Activated CD8-positive, alpha-beta memory T cell treated with anti-CD3 and anti-CD28 coated beads for 36 hours (primary cell): ENCODE results near the gene KRT3. TPM values are rescaled to one million over a fixed set of nuclear protein-coding genes. Genes with fewer than 3 reads are reported as not detected.
"Not testable (repeated sequence)": the region's sequence is repeated elsewhere in the genome, so short reads cannot be mapped to it uniquely, and the experiment has no call there.

ENCODE experiments used
- CTCF ChIA-PET: fragments of 350-600 bp; sonication (Branson Sonifier 250); formaldehyde crosslinking; loops from one replicate; lab custom pipeline; 2021; ENCODE audit warnings: antibody characterized with exemption; lab: Charles Lee
- POLR2A ChIA-PET: fragments of 350-600 bp; sonication (Branson Sonifier 250); formaldehyde crosslinking; loops from one replicate; lab custom pipeline; 2021; ENCODE audit warnings: antibody characterized with exemption; lab: Charles Lee
- total RNA-seq, 2 experiments: library from RNA; stranded (reverse); gene quantifications; one replicate each; pipeline ENCODE4 v1.2.3, GENCODE V29; 2021

KRT3 gene
- total RNA-seq, 2 experiments from 2014 or later, result not detected

DNA sequence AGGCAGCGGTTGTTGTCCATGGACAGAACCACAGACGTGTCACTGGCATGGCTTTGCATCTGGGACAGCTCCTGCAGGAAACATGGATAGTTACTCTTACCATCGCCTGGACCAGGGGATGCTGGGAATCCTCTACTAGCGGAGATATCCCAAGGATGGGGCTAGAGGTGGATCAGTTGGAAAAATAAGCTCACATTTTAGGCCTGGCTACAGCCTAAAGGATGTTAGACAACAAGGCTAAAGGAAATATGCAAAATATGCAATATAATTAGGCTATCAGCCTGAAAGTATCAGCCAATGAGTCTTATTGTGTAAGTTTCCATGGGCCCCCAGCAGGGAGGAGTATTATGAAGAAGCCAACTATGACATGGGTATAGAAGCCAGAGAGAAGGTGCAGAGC, 23.7 kb downstream of the KRT3 start:
- CTCF ChIA-PET, result no interaction called here
- POLR2A ChIA-PET, result no interaction called here

DNA sequence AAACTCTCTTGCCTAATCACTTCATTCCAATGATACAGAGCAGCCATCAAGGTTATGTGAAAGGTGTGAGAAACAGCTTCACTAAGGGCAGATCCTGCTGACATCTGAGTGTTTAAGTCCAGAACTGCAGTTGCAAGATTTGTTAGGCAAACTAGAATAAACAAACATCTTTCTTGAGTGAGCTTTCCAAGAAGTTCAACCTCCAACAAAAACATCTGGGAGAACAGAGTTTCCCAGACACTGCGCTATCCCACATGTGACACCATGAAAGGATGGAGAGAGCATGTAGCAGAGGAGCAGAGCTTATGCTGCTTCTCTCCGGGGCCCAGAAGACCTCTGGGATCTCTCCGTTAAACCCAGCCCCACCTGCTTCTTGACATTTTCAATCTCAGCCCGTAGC, 24.4 kb downstream of the KRT3 start:
- POLR2A ChIA-PET, result no interaction called here
- CTCF ChIA-PET, result no interaction called here

DNA sequence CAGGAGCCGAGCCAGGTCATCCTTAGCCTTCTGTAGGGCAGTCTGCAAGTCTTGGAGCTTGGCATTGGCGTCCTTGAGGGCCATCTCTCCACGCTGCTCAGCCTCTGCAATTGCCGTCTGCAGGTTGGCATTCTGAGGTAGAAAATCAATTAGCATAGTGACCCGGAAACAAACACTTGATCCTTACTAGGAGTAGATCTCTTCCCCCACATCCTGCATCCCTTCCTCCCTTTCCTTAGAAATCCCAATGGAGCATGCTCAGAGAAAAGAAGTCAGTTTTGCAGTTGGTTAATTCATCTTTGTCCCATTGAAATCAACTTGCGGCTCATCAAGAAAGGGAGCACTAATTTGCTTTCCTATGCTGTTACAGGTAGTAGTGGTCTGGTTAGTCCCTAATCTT, 24.8 kb downstream of the KRT3 start:
- POLR2A ChIA-PET, result no interaction called here
- CTCF ChIA-PET, result no interaction called here

DNA sequence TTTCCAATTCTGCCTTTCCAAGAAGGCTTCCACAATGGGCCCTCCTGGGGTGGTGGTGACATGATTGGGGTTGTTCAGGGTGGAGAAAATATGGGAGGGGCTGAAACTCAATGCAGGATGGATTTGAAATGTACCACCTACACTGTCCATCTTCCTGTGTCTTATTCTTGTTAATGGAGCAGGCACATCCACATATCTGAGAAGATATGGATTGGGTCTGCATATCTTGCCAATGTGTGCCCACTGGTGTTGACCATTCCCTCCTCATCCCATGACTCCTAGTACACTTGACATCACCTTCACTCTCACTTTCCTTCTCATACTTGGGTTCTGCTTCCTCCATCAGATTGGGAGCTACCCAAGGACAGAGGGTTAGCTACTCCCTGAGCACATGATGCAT, 26.0 kb downstream of the KRT3 start:
- ChIA-PET POLR2A (no interaction called here), CTCF (no interaction called here)

DNA sequence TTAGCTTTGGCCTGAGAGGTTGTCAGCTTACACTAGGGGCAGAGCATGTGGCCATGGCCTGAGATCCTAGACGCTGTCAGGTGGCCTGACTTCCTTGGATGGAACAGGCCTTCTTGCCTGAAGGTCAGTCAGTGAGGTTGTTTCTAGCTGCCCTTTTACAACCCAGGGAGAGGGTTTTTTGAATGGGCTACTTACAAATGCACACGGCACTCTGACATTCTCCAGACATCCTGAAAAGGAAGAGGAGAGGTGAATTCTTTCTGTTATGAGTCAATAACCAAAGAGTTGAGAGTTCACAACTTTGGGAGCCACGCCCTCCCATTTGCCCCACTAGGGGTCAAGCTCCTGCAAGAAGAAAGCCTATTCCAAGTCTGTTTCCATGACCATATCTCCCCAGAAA, 26.6 kb downstream of the KRT3 start:
- CTCF ChIA-PET, result no interaction called here
- POLR2A ChIA-PET, result no interaction called here

DNA sequence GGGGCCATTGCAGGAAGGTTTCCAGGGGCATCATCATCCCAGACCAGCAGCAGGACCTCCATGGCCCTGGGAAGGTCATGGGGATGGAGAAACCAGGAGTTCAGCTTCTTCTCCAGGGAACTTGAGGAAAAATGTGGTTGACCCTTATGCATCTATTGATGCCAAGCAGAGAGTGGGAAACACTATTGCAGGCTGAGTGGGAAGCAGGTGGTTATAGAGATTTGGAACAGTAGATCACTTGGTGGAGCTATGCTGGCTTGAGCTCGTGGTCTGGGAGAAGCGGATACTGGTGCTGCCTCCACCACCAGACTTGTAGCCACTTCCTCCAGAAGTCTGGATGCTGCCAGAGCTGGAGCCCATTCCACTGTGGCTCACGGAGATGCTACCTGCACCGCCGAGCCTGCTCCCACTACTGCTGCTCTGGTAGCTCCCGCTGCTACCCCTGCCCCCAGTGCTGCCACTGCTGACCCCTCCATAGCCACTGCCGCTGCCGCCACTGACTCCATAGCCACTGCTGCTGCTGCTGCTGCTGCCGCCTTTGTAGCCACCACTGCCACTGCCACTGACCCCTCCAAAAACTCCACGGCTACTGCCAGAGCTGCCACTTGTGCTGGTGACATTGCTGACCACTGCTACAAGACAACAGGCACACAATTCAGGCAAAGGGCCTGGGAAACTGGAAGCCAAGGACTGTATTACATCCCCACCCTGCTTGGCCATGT, 27.3 kb downstream of the KRT3 start:
- ChIA-PET POLR2A (no interaction called here), CTCF (no interaction called here)

DNA sequence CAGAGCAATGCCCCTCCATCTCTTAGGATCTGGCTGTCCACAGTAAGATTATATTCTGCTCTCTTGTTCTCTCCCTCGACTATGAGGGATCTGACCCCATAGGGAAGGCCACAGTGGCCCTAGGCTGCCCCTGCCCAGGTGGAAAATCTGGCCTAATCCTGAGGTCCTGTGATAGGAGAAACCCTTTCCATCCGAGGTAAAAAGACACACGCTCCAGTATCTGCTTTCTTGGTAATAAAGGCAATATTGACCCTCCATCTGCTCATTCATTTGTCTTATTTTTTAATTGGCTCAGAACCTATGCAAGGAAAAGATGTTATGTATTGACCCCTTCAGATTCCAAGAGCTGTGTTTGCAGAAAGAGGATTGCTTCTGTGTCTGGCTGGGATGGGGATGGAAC, 28.5 kb downstream of the KRT3 start:
- POLR2A ChIA-PET, result no interaction called here
- CTCF ChIA-PET, result no interaction called here

DNA sequence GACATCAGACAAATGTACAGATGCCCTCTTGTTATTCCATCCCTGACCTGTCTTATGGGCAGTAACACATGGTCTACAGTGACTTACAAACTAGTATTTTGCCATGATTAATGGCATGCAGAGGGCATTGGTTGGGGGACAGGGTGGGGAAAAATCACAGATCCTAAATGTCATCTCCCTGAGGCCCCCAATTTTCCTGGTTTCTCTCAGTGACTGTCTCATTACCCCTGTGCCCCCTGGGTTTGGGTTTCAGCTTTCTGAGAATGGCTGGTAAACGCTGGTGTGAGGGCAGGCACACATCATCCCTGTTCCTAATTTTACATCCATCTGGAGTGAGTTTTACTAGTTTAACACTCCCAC, 28.9 kb downstream of the KRT3 start:
- CTCF ChIA-PET, result no interaction called here

DNA sequence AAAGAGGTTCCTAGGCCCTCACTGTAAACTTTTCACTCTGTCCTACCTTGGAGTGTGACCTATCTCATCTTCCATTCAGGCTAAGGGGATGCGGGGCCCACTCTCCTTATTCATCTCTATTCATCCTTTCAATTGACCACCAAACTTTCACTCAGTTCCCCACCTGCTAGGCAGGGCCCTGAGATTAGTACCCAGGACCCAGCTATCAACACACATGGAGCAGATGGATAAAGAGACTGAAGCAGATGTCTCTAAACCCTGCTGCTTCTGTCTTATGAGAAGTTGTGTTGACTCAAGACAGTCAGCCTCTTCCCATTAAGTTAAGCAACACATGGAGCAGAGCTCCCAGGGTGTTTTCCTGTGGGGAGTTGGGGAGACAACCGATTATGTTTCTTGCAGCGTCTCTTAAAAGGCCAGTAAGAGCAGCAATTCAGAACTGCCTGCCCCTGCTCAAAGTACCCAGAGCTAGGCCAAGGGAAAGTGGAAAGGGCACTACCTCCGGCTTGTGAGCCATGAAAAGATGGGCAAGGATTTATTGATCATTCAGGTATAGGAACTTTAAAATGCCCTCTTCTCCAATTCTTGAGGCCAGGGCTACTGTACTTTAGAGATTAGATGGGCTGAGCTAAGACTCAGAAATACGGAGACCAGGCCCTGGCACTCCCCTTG, 29.4 kb downstream of the KRT3 start:
- POLR2A ChIA-PET, result no interaction called here
- CTCF ChIA-PET, result no interaction called here

More for the DNA sequence above, 28.9 kb downstream of the KRT3 start:
- POLR2A ChIA-PET, result no interaction called here

DNA sequence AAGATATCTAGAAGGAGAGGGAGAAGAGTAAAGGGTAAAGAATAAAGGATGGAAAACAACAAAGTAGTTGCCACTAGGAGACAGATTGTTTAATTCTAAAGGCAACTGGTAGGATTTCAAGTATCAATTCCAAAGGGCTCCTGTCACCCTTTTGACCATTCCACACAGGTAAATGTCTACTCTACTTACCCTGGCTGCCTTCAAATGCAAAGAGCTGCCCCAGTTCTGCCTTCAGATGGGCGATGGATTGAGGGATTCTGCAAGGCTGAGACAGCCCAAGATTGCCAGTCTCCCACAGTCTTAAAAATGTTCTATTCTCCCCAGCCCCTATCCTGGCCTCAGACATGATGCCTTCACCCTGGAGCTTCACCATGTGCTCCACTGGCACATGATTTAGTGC, 30.2 kb downstream of the KRT3 start:
- POLR2A ChIA-PET, result no interaction called here
- CTCF ChIA-PET, result no interaction called here

DNA sequence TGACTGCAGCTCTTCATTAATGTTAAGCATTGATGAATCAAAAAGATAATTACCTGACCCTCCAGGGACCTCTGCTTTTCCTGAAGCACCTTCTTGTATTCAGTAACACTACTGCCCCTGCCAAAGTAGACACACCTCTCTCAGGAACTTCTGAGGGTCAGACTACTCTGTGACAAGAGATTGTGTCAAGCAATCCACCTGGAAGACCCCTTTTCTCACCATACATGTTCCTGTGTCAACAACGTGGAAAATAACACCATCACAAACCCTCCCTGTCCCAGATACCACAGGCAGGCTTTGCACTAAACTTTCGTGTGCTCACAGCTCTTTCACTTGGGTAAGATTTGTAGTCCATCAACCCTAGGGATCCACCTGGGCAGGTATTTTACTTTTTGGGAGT, 31.9 kb downstream of the KRT3 start:
- ChIA-PET CTCF (no interaction called here), POLR2A (no interaction called here)

DNA sequence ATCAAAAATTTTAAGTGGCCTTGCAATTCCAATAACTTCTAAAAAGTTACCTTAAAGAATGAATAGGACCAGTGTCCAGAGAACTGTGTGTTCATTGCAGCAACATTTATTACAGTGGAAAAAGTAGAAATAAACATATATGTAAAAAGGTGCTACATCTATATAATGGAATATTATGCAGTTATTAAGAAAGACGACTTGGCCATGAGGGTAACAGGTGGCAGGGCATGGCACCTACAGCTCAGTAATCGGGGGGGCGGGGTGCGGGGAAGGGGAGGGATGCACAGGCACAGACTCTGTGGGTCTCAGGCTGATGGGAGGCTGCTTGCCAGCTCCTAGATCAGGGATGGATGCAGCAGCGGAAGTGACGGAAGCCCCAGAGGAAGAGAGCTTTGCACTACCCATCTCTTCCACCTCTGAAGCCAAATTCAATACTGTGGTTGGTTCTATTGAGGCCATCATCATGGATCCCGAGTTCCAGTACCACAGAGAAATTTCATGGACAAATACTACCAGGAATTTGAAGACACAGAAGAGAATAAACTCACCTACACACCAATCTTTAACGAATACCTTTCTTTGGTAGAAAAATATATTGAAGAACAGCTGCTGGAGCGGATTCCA, 32.8 kb downstream of the KRT3 start:
- POLR2A ChIA-PET, result no interaction called here

DNA sequence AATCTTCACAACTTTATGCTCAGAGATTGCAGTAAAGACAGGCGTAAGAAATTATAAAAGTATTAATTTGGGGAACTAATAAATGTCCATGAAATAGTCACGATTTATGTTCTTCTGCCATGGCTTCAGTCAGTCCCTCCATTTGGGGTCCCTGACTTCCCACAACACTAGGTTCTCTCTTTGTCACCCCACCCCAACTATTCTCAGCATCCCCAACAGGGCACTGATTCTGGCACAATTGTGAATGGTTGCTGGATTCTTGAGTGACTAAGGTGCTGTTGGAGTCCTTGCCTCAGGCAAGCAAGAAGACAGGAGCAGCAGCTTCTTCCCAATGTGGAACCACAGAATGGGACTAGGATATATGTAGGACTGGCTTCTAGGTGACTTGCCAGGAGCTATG, 34.1 kb downstream of the KRT3 start:
- POLR2A ChIA-PET, result no interaction called here
- CTCF ChIA-PET, result no interaction called here

More for the DNA sequence above, 32.8 kb downstream of the KRT3 start:
- CTCF ChIA-PET, result no interaction called here

DNA sequence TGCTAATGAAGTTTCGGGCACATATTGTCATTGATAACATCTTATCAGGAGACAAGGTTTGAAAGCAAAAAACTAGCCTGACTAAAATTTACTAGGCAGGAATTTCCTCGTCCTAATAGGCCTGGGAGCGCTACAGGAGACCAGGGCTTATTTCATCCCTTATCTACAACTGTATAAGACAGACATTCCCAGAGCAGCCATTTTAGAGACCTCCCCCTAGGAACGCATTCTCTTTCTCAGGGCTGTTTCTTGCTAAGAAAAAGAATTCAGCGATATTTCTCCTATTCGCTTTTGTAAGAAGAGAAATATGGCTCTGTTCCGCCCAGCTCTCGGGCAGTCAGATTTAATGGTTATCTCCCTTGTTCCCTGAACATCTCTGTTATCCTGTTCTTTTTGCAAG, 34.7 kb downstream of the KRT3 start:
- CTCF ChIA-PET, POLR2A ChIA-PET: not testable (repeated sequence)

DNA sequence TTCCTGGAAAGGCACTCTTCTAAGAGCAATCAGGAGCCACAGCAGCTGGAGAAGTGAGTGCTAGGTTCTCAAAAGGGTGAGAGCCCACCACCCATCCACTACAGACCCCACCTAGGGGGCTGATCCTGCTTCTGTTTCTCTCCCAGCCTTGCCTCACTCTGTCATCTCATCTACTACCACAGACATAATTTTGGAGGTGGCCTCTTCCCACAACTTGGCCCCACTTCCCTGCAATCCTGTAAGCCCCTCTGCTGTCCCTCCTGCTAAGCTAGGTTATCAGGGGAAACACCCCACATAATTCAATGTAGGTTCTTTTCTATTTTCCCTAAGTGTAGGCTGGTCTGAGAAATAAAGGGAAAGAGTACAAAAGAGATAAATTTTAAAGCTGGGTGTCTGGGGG, 35.3 kb downstream of the KRT3 start:
- CTCF ChIA-PET, result no interaction called here
- POLR2A ChIA-PET, result no interaction called here

DNA sequence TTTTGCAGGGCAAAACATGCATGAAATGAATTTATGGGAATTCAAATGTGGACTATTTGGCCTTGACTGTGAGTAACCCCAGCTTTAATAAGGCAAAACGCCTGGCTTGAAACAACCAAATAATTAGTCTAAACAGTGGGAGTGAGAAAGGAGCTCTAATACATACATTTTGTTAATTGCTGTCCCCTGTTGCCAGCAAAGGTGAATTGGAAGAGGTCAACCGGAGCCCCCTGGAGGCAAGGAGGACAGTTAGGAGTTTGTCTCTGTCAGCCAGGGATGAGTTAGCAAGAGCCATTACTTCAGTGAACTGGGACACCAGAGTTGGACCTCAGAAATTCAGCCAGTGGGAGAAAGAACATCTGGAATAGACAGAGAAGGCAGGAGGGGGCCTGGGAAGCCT, 36.2 kb downstream of the KRT3 start:
- ChIA-PET POLR2A (no interaction called here), CTCF (no interaction called here)

DNA sequence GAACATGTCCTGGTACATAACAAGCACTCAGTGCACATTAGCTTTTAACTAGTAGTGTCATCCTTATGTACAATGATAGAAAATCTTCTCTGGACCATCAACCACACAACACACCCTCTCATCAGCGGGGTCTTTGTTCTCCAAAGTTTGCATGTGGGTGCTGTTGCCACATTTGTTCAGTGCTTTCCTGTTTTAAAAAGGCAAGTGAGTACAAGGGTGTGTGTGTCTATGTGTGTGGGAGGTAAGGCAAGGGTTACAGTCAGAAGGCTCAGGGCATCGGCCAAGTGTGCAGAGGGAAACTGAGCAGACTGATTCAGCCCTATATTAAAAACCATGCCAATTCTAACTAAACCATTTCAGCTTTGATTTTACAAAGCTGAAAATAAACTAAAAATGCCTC, 36.7 kb downstream of the KRT3 start:
- POLR2A ChIA-PET, result no interaction called here
- CTCF ChIA-PET, result no interaction called here

DNA sequence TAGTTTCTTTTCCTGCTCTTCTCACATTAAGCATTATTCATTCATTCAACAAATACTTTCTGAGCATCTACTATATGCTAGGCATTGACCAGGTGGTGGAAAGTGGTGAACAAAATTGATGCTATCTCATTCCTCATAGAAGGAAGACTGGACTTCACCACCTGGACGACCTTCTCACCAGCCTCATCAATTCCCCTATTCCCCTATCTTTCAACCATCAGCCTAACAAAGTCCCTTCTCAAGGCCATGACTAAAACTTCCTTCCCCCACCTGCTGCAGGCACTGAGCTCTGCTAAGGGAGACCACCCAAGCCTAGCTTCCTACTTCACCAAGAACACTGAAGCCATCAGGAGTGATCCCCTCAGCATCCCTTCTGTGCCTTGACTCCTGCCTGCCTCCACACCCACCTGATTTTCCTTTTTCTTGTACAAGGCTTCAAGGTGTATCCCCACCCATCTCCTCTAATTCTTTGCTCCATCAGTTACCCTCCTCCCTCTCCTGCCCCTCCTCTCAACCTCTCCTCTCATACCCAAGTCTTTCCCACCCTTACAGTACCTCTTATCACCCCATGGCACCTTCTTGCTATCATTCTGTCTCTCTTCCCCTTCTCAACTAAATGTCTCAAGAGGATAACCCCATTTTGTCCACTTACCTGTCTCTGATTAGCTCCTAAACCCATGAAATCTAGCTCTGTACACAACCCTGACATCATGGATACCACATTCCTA, 38.3 kb downstream of the KRT3 start:
- CTCF ChIA-PET, result no interaction called here
- POLR2A ChIA-PET, result no interaction called here

DNA sequence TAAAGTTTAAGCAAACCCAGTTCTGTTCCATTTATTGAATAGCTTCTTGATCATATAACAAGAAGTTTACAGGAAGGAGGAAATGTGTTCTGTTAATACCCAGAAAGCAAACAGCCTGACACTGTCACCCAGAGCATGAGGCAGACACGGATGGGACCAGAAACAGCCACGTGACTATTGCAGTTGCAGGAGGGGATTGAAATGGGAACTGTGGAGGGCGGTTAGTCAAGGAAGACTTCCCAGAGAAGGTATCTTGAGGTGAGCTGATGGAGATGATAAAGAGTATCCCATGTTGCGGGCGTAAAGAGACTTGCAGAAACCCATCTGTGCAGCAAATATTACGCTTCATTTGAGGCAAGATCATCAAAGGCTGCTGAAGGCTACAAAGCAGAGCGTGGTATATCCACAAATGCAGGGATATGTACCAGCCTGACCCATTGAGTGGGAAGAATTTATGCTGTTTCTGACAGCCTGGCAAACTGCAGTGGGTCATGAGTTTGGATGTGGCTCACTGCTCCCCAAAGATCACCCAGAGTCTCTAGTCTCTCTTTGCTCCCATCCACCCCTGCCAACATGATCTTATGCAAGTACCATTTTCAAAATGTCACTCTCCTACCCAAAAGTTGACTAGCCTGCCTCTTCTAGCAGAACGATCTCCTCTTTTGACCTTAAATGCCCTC, 39.5 kb downstream of the KRT3 start:
- POLR2A ChIA-PET, result interaction anchor here (0.6 kb wide), 1 partner anchor 56 kb away, joined by 3 read pairs; no protein-coding TSS in a partner anchor

DNA sequence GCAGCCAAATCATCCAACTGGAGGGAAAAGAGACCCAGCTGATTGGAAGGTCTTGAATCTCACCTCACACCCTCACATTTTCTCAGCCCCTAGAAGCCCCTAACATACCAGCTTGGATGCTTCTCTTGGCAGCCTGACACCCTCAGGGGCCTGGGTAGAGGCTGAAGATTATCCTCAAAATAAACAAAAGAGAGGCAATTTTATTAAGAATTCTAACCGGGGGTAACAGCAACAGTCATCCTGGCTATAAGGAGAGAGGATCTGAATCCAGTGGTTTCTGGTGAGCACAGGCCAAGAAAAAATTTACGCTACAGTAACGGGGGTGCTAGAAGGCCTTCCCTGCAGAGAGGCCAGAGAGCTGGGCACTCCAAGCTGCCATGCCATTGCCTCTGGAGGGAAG, 40.4 kb downstream of the KRT3 start:
- CTCF ChIA-PET, result no interaction called here
- POLR2A ChIA-PET, result interaction anchor here (0.6 kb wide), 1 partner anchor 57 kb away, joined by 3 read pairs; no protein-coding TSS in a partner anchor

More for the DNA sequence above, 39.5 kb downstream of the KRT3 start:
- CTCF ChIA-PET, result no interaction called here
